Testis (tissue), 2 donors: ENCODE data around the gene GJD4.

ENCODE experiments used
- CTCF ChIP-seq, 3 experiments: fragments of 450-650 bp in 2 of 3; fragments of 200-600 bp in 1 of 3; sonication (generic) in 1 of 3; IDR thresholded peaks; one replicate each; pipeline ENCODE4 v1.5.1; 2016 to 2019; ENCODE audit warnings: antibody characterized with exemption in 3 of 3, mild to moderate bottlenecking in 2 of 3, moderate library complexity in 1 of 3
- POLR2A ChIP-seq: fragments of 450-650 bp; IDR thresholded peaks from one replicate; pipeline ENCODE4 v1.6.1; 2017; ENCODE audit warnings: antibody characterized with exemption, mild to moderate bottlenecking, moderate library complexity

DNA sequence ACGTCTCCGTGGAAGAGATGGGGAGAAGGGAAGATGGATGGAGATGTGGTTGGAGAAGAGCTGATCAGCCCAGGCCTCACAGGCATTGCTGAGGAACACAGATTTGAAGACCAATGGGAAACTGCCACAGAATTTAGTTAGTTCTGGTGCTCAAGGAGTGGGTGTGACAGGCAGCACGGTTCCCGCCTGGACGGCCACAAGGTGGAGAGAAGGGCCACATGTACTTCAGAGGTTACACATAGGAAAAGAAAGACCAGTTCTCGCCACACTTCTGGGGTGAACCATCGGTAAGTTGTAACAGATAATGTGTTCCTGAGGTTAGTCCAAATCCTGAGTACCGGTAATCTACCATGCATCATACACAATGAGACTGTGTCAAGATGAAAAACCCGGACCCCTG is 29.5 kb upstream of the GJD4 start:
- TF ChIP-seq CTCF (IDR thresholded peaks at IDR 0.05) = no peak
- no peak for TF ChIP-seq POLR2A
